Tibial nerve (tissue), 4 donors: Measurements from ENCODE around the gene TTC39A.

Source experiments
- CTCF ChIP-seq, 5 experiments: fragments of 200-600 bp in 3 of 5; fragments of 450-650 bp in 2 of 5; sonication (generic) in 3 of 5; IDR thresholded peaks; one replicate each; pipeline ENCODE4 v1.5.1; 2016 to 2019; ENCODE audit warnings: antibody characterized with exemption in 5 of 5, mild to moderate bottlenecking in 3 of 5, moderate library complexity in 2 of 5
- EP300 ChIP-seq, 2 donors: sonication (generic); formaldehyde crosslinking; IDR thresholded peaks; one replicate each; pipeline ENCODE4 v1.6.1; 2017; ENCODE audit warnings: antibody characterized with exemption in 2 of 2, mild to moderate bottlenecking in 1 of 2
- POLR2A ChIP-seq, 2 donors: fragments of 450-650 bp; IDR thresholded peaks; one replicate each; pipeline ENCODE4 v1.6.1; 2017; ENCODE audit warnings: antibody characterized with exemption in 2 of 2, mild to moderate bottlenecking in 2 of 2, moderate library complexity in 2 of 2

GRCh38 chr1:51313268-51313852, 17.0 kb downstream of the TTC39A start:
- TF ChIP-seq CTCF (IDR thresholded peaks at IDR 0.05) (no peak), EP300 (IDR thresholded peaks at IDR 0.05) (no peak), POLR2A (IDR thresholded peaks at IDR 0.05) (no peak)
